SK-N-SH (cell line): ENCODE measurements around the gene TTC9B. TPM values are rescaled to one million over a fixed set of nuclear protein-coding genes. Genes with fewer than 3 reads are reported as not detected.

Source experiments
- CTCF ChIA-PET: fragments of 300-600, 350-600 bp; formaldehyde crosslinking; extraction: SDS; loops from one replicate; lab custom pipeline; 2021; lab: Yijun Ruan, JAX
- POLR2A ChIA-PET: fragments of 350-600 bp; sonication (Branson Sonifier 250); formaldehyde crosslinking; extraction: SDS; loops from one replicate; lab custom pipeline; 2020; ENCODE audit warnings: antibody characterized with exemption, inconsistent platforms; lab: Yijun Ruan, JAX
- DNase-seq: peaks from one replicate; pipeline ENCODE4 v3.0.0; 2012
- H2AFZ ChIP-seq: fragments of 200-600 bp; sonication (generic); 2 replicates; pipeline ENCODE4 v1.8.1; 2016; ENCODE audit warnings: antibody characterized with exemption, mild to moderate bottlenecking, low read depth
- H3F3A ChIP-seq: fragments of 200-600 bp; sonication (generic); replicated peaks from 2 replicates; pipeline ENCODE3; 2016; ENCODE audit warnings: antibody characterized with exemption, mild to moderate bottlenecking; ENCODE audit not compliant: insufficient read depth
- H3K27ac ChIP-seq, 2 experiments: fragments of 200-500 bp in 1 of 2; fragments of 200-600 bp in 1 of 2; sonication (Bioruptor generic) in 1 of 2; sonication (generic), shearing (Covaris generic) in 1 of 2; 2 replicates each; pipeline versions ENCODE4 v1.5.1 to v1.6.1; 2014 to 2016; ENCODE audit warnings: low read depth in 2 of 2, inconsistent platforms in 1 of 2, low read length in 1 of 2, mild to moderate bottlenecking in 1 of 2, mixed read lengths in 1 of 2
- H3K27me3 ChIP-seq: fragments of 200-600 bp; sonication (generic), shearing (Covaris generic); 2 replicates; pipeline ENCODE4 v1.6.1; 2016; ENCODE audit warnings: mixed run types; ENCODE audit not compliant: insufficient read depth
- H3K36me3 ChIP-seq, 2 experiments: fragments of 200-500 bp in 1 of 2; fragments of 200-600 bp in 1 of 2; sonication (Bioruptor generic) in 1 of 2; sonication (generic) in 1 of 2; replicated peaks in 1 of 2; 2 replicates each; pipeline versions ENCODE3 to v1.5.1; 2014 to 2016; ENCODE audit warnings: low read length in 1 of 2, mild to moderate bottlenecking in 1 of 2; ENCODE audit not compliant: insufficient read depth in 2 of 2, control insufficient read depth in 1 of 2
- H3K4me1 ChIP-seq, 2 experiments: fragments of 200-500 bp in 1 of 2; fragments of 200-600 bp in 1 of 2; sonication (Bioruptor generic) in 1 of 2; sonication (generic), shearing (Covaris generic) in 1 of 2; 2 replicates each; pipeline versions ENCODE4 v1.5.1 to v1.6.1; 2014 to 2016; ENCODE audit warnings: low read depth in 1 of 2, low read length in 1 of 2, mixed run types in 1 of 2; ENCODE audit not compliant: insufficient read depth in 2 of 2, control insufficient read depth in 1 of 2
- H3K4me2 ChIP-seq: fragments of 200-600 bp; sonication (generic), shearing (Covaris generic); 2 replicates; pipeline ENCODE4 v1.6.1; 2017; ENCODE audit warnings: mixed run types
- H3K4me3 ChIP-seq, 2 experiments: fragments of 200-500 bp in 1 of 2; fragments of 200-600 bp in 1 of 2; sonication (Bioruptor generic) in 1 of 2; sonication (generic), shearing (Covaris generic) in 1 of 2; 2 replicates each; pipeline versions ENCODE4 v1.5.1 to v1.8.1; 2014 to 2016; ENCODE audit warnings: low read depth in 2 of 2, inconsistent platforms in 1 of 2, low read length in 1 of 2, mild to moderate bottlenecking in 1 of 2, mixed read lengths in 1 of 2, moderate library complexity in 1 of 2
- H3K79me2 ChIP-seq: fragments of 200-600 bp; sonication (generic); 2 replicates; pipeline ENCODE4 v1.8.1; 2017; ENCODE audit warnings: mild to moderate bottlenecking; ENCODE audit not compliant: insufficient read depth
- H3K9ac ChIP-seq: fragments of 200-600 bp; sonication (generic); 2 replicates; pipeline ENCODE4 v1.6.1; 2017; ENCODE audit warnings: mixed run types
- H3K9me2 ChIP-seq: fragments of 200-600 bp; sonication (generic); 2 replicates; pipeline ENCODE4 v1.6.1; 2017; ENCODE audit warnings: mixed run types
- H3K9me3 ChIP-seq: fragments of 200-600 bp; sonication (generic); 2 replicates; pipeline ENCODE4 v1.6.1; 2017; ENCODE audit warnings: mixed run types, mild to moderate bottlenecking, moderate library complexity
- H4K20me1 ChIP-seq: fragments of 200-600 bp; sonication (generic); 2 replicates; pipeline ENCODE4 v1.6.1; 2017; ENCODE audit warnings: mild to moderate bottlenecking, mixed run types; ENCODE audit not compliant: insufficient read depth
- CHD2 ChIP-seq: fragments of 150-350 bp; IDR thresholded peaks from 2 replicates; pipeline ENCODE4 v1.6.1; 2018; ENCODE audit warnings: low read length; ENCODE audit not compliant: partially characterized antibody
- CTCF ChIP-seq: fragments of 200-600 bp; sonication (generic); IDR thresholded peaks from 2 replicates; pipeline ENCODE4 v1.6.1; 2017; ENCODE audit warnings: antibody characterized with exemption, mild to moderate bottlenecking, moderate library complexity
- ELF1 ChIP-seq: IDR thresholded peaks from 2 replicates; pipeline ENCODE4 v1.4.0; 2012
- EP300 ChIP-seq, 2 experiments: IDR thresholded peaks; 2 replicates each; pipeline versions ENCODE4 v1.4.0 to v1.6.1; 2012; ENCODE audit warnings: borderline replicate concordance in 1 of 2, low read depth in 1 of 2, low read length in 1 of 2
- FOXM1 ChIP-seq: IDR thresholded peaks from 2 replicates; pipeline ENCODE4 v1.4.0; 2012; ENCODE audit warnings: low read depth, mild to moderate bottlenecking
- GABPA ChIP-seq: IDR thresholded peaks from 2 replicates; pipeline ENCODE4 v1.4.0; 2012; ENCODE audit warnings: low read depth, mild to moderate bottlenecking
- GATA2 ChIP-seq: sonication (generic); formaldehyde crosslinking; IDR thresholded peaks from 2 replicates; pipeline ENCODE4 v1.5.0; 2020; ENCODE audit warnings: mild to moderate bottlenecking, missing genetic modification reagents
- MAX ChIP-seq: IDR thresholded peaks from 2 replicates; pipeline ENCODE4 v1.4.0; 2012; ENCODE audit warnings: low read depth
- MXI1 ChIP-seq: IDR thresholded peaks from 2 replicates; pipeline ENCODE4 v1.6.1; 2012; ENCODE audit warnings: mild to moderate bottlenecking, low read depth, low read length, improper control_type of control experiment
- NRF1 ChIP-seq: IDR thresholded peaks from 2 replicates; pipeline ENCODE4 v1.6.1; 2012; ENCODE audit warnings: low read depth, mild to moderate bottlenecking, low read length
- RAD21 ChIP-seq: IDR thresholded peaks from 2 replicates; pipeline ENCODE4 v1.6.1; 2012; ENCODE audit warnings: mild to moderate bottlenecking, low read length
- RCOR1 ChIP-seq: fragments of 150-350 bp; IDR thresholded peaks from 2 replicates; pipeline ENCODE4 v1.6.1; 2017; ENCODE audit warnings: antibody characterized with exemption, low read length
- RFX5 ChIP-seq: IDR thresholded peaks from 2 replicates; pipeline ENCODE4 v1.6.1; 2012; ENCODE audit warnings: mild to moderate bottlenecking, improper control_type of control experiment, low read length
- SIN3A ChIP-seq: IDR thresholded peaks from 2 replicates; pipeline ENCODE4 v1.6.1; 2012; ENCODE audit warnings: low read depth, mild to moderate bottlenecking, low read length, moderate library complexity, borderline replicate concordance
- TAF1 ChIP-seq: IDR thresholded peaks from 2 replicates; pipeline ENCODE4 v1.6.1; 2012; ENCODE audit warnings: low read depth, mild to moderate bottlenecking, low read length, moderate library complexity, borderline replicate concordance
- TCF12 ChIP-seq: IDR thresholded peaks from 2 replicates; pipeline ENCODE4 v1.4.0; 2012
- USF1 ChIP-seq: IDR thresholded peaks from 2 replicates; pipeline ENCODE4 v1.4.0; 2012; ENCODE audit warnings: low read depth, borderline replicate concordance
- USF2 ChIP-seq: fragments of 150-350 bp; IDR thresholded peaks from 2 replicates; pipeline ENCODE4 v1.6.1; 2017; ENCODE audit warnings: antibody characterized with exemption, low read length, low read depth, borderline replicate concordance
- WGBS: methylation state at CpG from one replicate; pipeline ENCODE4 v1.1.6; 2017; ENCODE audit warnings: low lambda C conversion rate; 5-methylcytosine and 5-hydroxymethylcytosine counted together
- polyA plus RNA-seq, 3 experiments: library from polyadenylated mRNA; depleted of rRNA; stranded (reverse); fragments of >200 nt; gene quantifications; 2 replicates each; pipeline ENCODE4 v1.2.3, GENCODE V29; 2012

Gene TTC9B
- polyA plus RNA-seq, 1 of the 3 experiments (the other 2 are of a cell fraction), result 0.30 TPM

- TF ChIP-seq MXI1 (no peak; the same call in 1 of the 2 replicates), CHD2 (no peak), RCOR1 (no peak), GABPA (no peak; the same call in 1 of the 2 replicates), MAX (peak; percentile 16; the same call in 1 of the 2 replicates), RFX5 (no peak), FOXM1 (peak; percentile 13; the same call in 1 of the 2 replicates), RAD21 (no peak)
- peak within 1 kb of the TSS; percentile 87 to 88 for H3K27ac ChIP-seq
- no peaks in the 10 kb centered on the region for H3K9me3 ChIP-seq
- H3K4me3 ChIP-seq, result peak within 1 kb of the TSS; percentile 81 to 97
- no peaks in the 10 kb centered on the region for H4K20me1 ChIP-seq
- peaks cover 5 to 11% of the 10 kb centered on the region in 2 experiments; a peak in 2 of 4 replicates for H3K4me1 ChIP-seq
- H3K36me3 ChIP-seq, result no peaks in the 10 kb centered on the region
- no peaks in the 10 kb centered on the region for H3K27me3 ChIP-seq
- H3K9me2 ChIP-seq, result no peaks in the 10 kb centered on the region
- peak; percentile 95 for DNase-seq
- peak within 1 kb of the TSS; percentile 95 for H3K4me2 ChIP-seq
- ChIA-PET POLR2A (interaction anchor here (0.6 to 2.3 kb wide), 4 partner anchors 27 to 1682 kb away, joined by 3 to 6 read pairs (median 3); partner anchors contain the start of gene TTC9B), CTCF (interaction anchor here (1.0 to 3.5 kb wide), 7 partner anchors 9 to 409 kb away, joined by 3 to 20 read pairs (median 4); partner anchors contain the start of genes AKT2, LTBP4 and TTC9B)
- H3K9ac ChIP-seq, result peak within 1 kb of the TSS; percentile 92
- WGBS, result under 1% methylated on average over 24 of the region's 116 CpGs
- peak within 1 kb of the TSS; percentile 100 for H2AFZ ChIP-seq
- peaks cover 6% of the 10 kb centered on the region; the same call in 1 of the 2 replicates for H3K79me2 ChIP-seq
- no peaks in the 10 kb centered on the region for H3F3A ChIP-seq
Measured at GRCh38 chr19:40190891-40191835, 27.0 kb downstream of the TTC9B start, which contains the start of gene MAP3K10. Gene MAP3K10, plus strand, starts transcription at chr19:40191426. Its CDS starts 606 bp downstream, at chr19:40192032.

- Histone ChIP-seq H3K27ac (no peak overlapping the region), H3K4me2 (no peak overlapping the region)
- WGBS, result 80% methylated on average over 1 of the region's 1 CpG
Measured at GRCh38 chr19:40184273-40184672, 33.9 kb downstream of the TTC9B start.

GRCh38 chr19:40178756-40179155 is 39.4 kb downstream of the TTC9B start:
- Histone ChIP-seq H3K4me2 (no peak overlapping the region), H3K9me3 (no peaks in the 10 kb centered on the region), H3K79me2 (no peaks in the 10 kb centered on the region), H3K27ac (no peak overlapping the region), H3K27me3 (no peaks in the 10 kb centered on the region), H3K4me3 (no peak overlapping the region), H3K9ac (no peak overlapping the region), H2AFZ (no peak overlapping the region), H3F3A (no peaks in the 10 kb centered on the region), H3K36me3 (no peaks in the 10 kb centered on the region), H3K4me1 (no peaks in the 10 kb centered on the region), H3K9me2 (no peaks in the 10 kb centered on the region), H4K20me1 (no peaks in the 10 kb centered on the region)
- no peak for DNase-seq
- WGBS, result 30% methylated on average over 4 of the region's 4 CpGs
- POLR2A ChIA-PET, result no interaction called here
- CTCF ChIA-PET, result interaction anchor here (1.3 kb wide), 1 partner anchor 13 kb away, joined by 3 read pairs; no protein-coding TSS in a partner anchor
- TF ChIP-seq GABPA, result no peak
- no peak for TF ChIP-seq USF2
- no peak for TF ChIP-seq SIN3A
- no peak for TF ChIP-seq USF1
- no peak for TF ChIP-seq TCF12
- no peak for TF ChIP-seq RCOR1
- TF ChIP-seq EP300 (IDR thresholded peaks at IDR 0.05; ENCODE audit: borderline replicate concordance in 1 of 2, low read depth in 1 of 2, low read length in 1 of 2), result no peak
- no peak for TF ChIP-seq ELF1
- no peak for TF ChIP-seq CTCF

More at GRCh38 chr19:40184273-40184672, 33.9 kb downstream of the TTC9B start:
- TF ChIP-seq GATA2 (CRISPR knock-in tag) (no peak), NRF1 (no peak), TAF1 (no peak)
- ChIA-PET CTCF (interaction anchor here (1.2 kb wide), 1 partner anchor 34 kb away, joined by 3 read pairs; the partner anchor contains the start of gene TTC9B), POLR2A (no interaction called here)
- Histone ChIP-seq H3K4me1 (no peaks in the 10 kb centered on the region), H3K9me2 (no peaks in the 10 kb centered on the region), H2AFZ (no peak overlapping the region), H3F3A (no peaks in the 10 kb centered on the region), H3K79me2 (no peaks in the 10 kb centered on the region), H3K27me3 (no peaks in the 10 kb centered on the region), H3K9ac (no peak overlapping the region), H3K36me3 (no peaks in the 10 kb centered on the region), H4K20me1 (no peaks in the 10 kb centered on the region), H3K4me3 (no peak overlapping the region), H3K9me3 (no peaks in the 10 kb centered on the region)
- DNase-seq, result no peak
